HCT116 (cell line): ENCODE data around the gene CYP4F12. TPM values are rescaled to one million over a fixed set of nuclear protein-coding genes. Genes with fewer than 3 reads are reported as not detected.

Experiments used
- ATAC-seq: fragments of 200-7000 bp; cut with Tn5 transposase; 2 replicates; pipeline ENCODE4 v1.9.1; 2020; ENCODE audit warnings: mild to moderate bottlenecking, moderate library complexity
- BruUV-seq: library from RNA; stranded (reverse); fragments of 400-500 nt; replicated peaks from 2 replicates; lab custom pipeline; 2021; lab: Mats Ljungman, UMichigan
- CTCF ChIA-PET: fragments of 300-600 bp; sonication (Branson Sonifier 250); formaldehyde crosslinking; loops from one replicate; lab custom pipeline; 2021; ENCODE audit warnings: antibody characterized with exemption; lab: Charles Lee
- POLR2A ChIA-PET: fragments of 300-600, 350-600 bp; sonication (Branson Sonifier 250); formaldehyde crosslinking; loops from one replicate; lab custom pipeline; 2021; ENCODE audit warnings: antibody characterized with exemption; lab: Charles Lee
- RAD21 ChIA-PET, 2 experiments: fragments of 300-600 bp; sonication (Branson Sonifier 250); formaldehyde crosslinking; loops; one replicate each; lab custom pipeline; 2023; ENCODE audit warnings: low total read pairs in 2 of 2; ENCODE audit not compliant: uncharacterized antibody in 2 of 2, unreplicated experiment in 2 of 2, low non-redundant PET in 1 of 2; lab: Charles Lee
- DNase-seq: peaks from one replicate; pipeline ENCODE4 v3.0.0-alpha.2; 2010; ENCODE audit warnings: low read depth, low spot score
- H2AFZ ChIP-seq: fragments of 200-600 bp; shearing (Covaris generic), sonication (generic); 2 replicates; pipeline ENCODE4 v1.6.1; 2017; ENCODE audit warnings: low read depth, mixed run types, mixed read lengths, antibody characterized with exemption, low read length; ENCODE audit not compliant: poor library complexity, severe bottlenecking
- H3K27ac ChIP-seq: 2 replicates; pipeline ENCODE4 v1.5.1; 2012; ENCODE audit warnings: low read depth, low read length
- H3K27me3 ChIP-seq: fragments of 200-600 bp; sonication (generic); 2 replicates; pipeline ENCODE4 v1.6.1; 2016; ENCODE audit warnings: mixed run types, low read length, mixed read lengths; ENCODE audit not compliant: insufficient read depth
- H3K36me3 ChIP-seq, 2 experiments: fragments of 200-500 bp in 1 of 2; fragments of 200-600 bp in 1 of 2; sonication (Bioruptor generic) in 1 of 2; sonication (generic) in 1 of 2; 2 replicates each; pipeline versions ENCODE4 v1.5.1 to v1.6.1; 2014 to 2016; ENCODE audit warnings: low read length in 2 of 2, inconsistent platforms in 1 of 2, mixed read lengths in 1 of 2, mixed run types in 1 of 2; ENCODE audit not compliant: insufficient read depth in 2 of 2, control insufficient read depth in 1 of 2
- H3K4me1 ChIP-seq, 2 experiments: fragments of 200-600 bp in 1 of 2; sonication (generic) in 1 of 2; 2 replicates each; pipeline versions ENCODE4 v1.5.1 to v1.6.1; 2012 to 2017; ENCODE audit warnings: low read length in 2 of 2, inconsistent platforms in 1 of 2, mild to moderate bottlenecking in 1 of 2, mixed read lengths in 1 of 2, mixed run types in 1 of 2, moderate library complexity in 1 of 2; ENCODE audit not compliant: insufficient read depth in 2 of 2, control insufficient read depth in 1 of 2
- H3K4me2 ChIP-seq: fragments of 200-600 bp; sonication (generic); 2 replicates; pipeline ENCODE4 v1.6.1; 2017; ENCODE audit warnings: mixed run types, low read length, mixed read lengths
- H3K4me3 ChIP-seq, 2 experiments: fragments of 200-600 bp in 1 of 2; sonication (generic) in 1 of 2; replicated peaks in 1 of 2; 2 replicates each; pipeline ENCODE4 v1.5.1; 2011 to 2016; ENCODE audit warnings: low read length in 2 of 2, control low read depth in 1 of 2, low read depth in 1 of 2, mild to moderate bottlenecking in 1 of 2, mixed read lengths in 1 of 2, mixed run types in 1 of 2
- H3K79me2 ChIP-seq: fragments of 200-600 bp; sonication (generic); 2 replicates; pipeline ENCODE4 v1.6.1; 2017; ENCODE audit warnings: mild to moderate bottlenecking, mixed run types, low read length, moderate library complexity, mixed read lengths; ENCODE audit not compliant: insufficient read depth
- H3K9ac ChIP-seq: fragments of 200-600 bp; sonication (generic); 2 replicates; pipeline ENCODE4 v1.6.1; 2016; ENCODE audit warnings: low read length, mixed read lengths
- H3K9me2 ChIP-seq: fragments of 200-600 bp; sonication (generic), shearing (Covaris generic); 2 replicates; pipeline ENCODE4 v1.6.1; 2017; ENCODE audit warnings: mixed run types, mild to moderate bottlenecking, moderate library complexity; ENCODE audit not compliant: insufficient read depth
- H3K9me3 ChIP-seq, 2 experiments: fragments of 200-500 bp in 1 of 2; fragments of 200-600 bp in 1 of 2; sonication (Bioruptor generic) in 1 of 2; sonication (generic) in 1 of 2; 2 replicates each; pipeline ENCODE4 v1.6.1; 2014 to 2017; ENCODE audit warnings: low read length in 2 of 2, mixed read lengths in 2 of 2, inconsistent platforms in 1 of 2, low read depth in 1 of 2, mild to moderate bottlenecking in 1 of 2, mixed run types in 1 of 2, moderate library complexity in 1 of 2; ENCODE audit not compliant: control insufficient read depth in 1 of 2, insufficient read depth in 1 of 2
- H4K20me1 ChIP-seq: fragments of 200-600 bp; sonication (generic), shearing (Covaris generic); 2 replicates; pipeline ENCODE4 v1.6.1; 2017; ENCODE audit warnings: mixed run types, mild to moderate bottlenecking, moderate library complexity; ENCODE audit not compliant: insufficient read depth
- CEBPB ChIP-seq: IDR thresholded peaks from 2 replicates; pipeline ENCODE4 v1.6.1; 2012; ENCODE audit warnings: low read depth
- EZH2 ChIP-seq: fragments of 200-600 bp; sonication (generic); IDR thresholded peaks from 2 replicates; pipeline ENCODE4 v1.6.1; 2017; ENCODE audit warnings: antibody characterized with exemption, mixed run types
- EZH2phosphoT487 ChIP-seq: fragments of 200-600 bp; IDR thresholded peaks from 2 replicates; pipeline ENCODE4 v1.6.1; 2018; ENCODE audit warnings: antibody characterized with exemption, borderline replicate concordance
- FOSL1 ChIP-seq: IDR thresholded peaks from 2 replicates; pipeline ENCODE4 v1.6.1; 2012; ENCODE audit warnings: low read depth
- JUND ChIP-seq: IDR thresholded peaks from 2 replicates; pipeline ENCODE4 v1.6.1; 2012
- POLR2A ChIP-seq: IDR thresholded peaks from 2 replicates; pipeline ENCODE4 v1.7.0; 2011; ENCODE audit warnings: borderline replicate concordance; ENCODE audit not compliant: insufficient read depth, insufficient read length; ENCODE audit errors: extremely low read depth
- SIN3A ChIP-seq: IDR thresholded peaks from 2 replicates; pipeline ENCODE4 v1.6.1; 2012; ENCODE audit warnings: low read depth
- SP1 ChIP-seq: IDR thresholded peaks from 2 replicates; pipeline ENCODE4 v1.6.1; 2012; ENCODE audit warnings: low read depth
- SRF ChIP-seq: IDR thresholded peaks from 2 replicates; pipeline ENCODE4 v1.6.1; 2012; ENCODE audit warnings: low read depth
- TCF7L2 ChIP-seq: IDR thresholded peaks from 2 replicates; pipeline ENCODE4 v1.7.0; 2011; ENCODE audit warnings: borderline replicate concordance, inconsistent platforms; ENCODE audit not compliant: insufficient read depth, insufficient read length; ENCODE audit errors: extremely low read depth
- YY1 ChIP-seq: IDR thresholded peaks from 2 replicates; pipeline ENCODE4 v1.6.1; 2011; ENCODE audit warnings: low read length, low read depth, moderate library complexity, mild to moderate bottlenecking; ENCODE audit not compliant: insufficient replicate concordance; ENCODE audit errors: extremely low read depth
- ZFX ChIP-seq: fragments of 450-650 bp; IDR thresholded peaks from 2 replicates; pipeline ENCODE4 v1.6.1; 2017
- ZNF274 ChIP-seq: fragments of 200-500 bp; sonication (Bioruptor generic); IDR thresholded peaks from 2 replicates; pipeline ENCODE4 v1.6.1; 2014; ENCODE audit warnings: mild to moderate bottlenecking, low read depth, low read length, inconsistent platforms
- intact Hi-C: fragments of 100-400 bp; cut with micrococcal nuclease; formaldehyde crosslinking; loops from 2 replicates; pipeline ENCODE4 v1.10.0; 2022
- total RNA-seq: library from RNA; stranded (reverse); gene quantifications from one replicate; pipeline ENCODE4 v1.2.1, GENCODE V29; 2021; ENCODE audit not compliant: unreplicated experiment
- TF ChIP-seq, protein P1 (sequence below): IDR thresholded peaks from 2 replicates; pipeline ENCODE4 v1.6.1; 2012
- TF ChIP-seq, protein P2 (sequence below): IDR thresholded peaks from 2 replicates; pipeline ENCODE4 v1.6.1; 2012
- TF ChIP-seq, protein P3 (sequence below): IDR thresholded peaks from 2 replicates; pipeline ENCODE4 v1.6.1; 2012; ENCODE audit warnings: low read depth

CYP4F12 gene
- total RNA-seq, 1 experiment from 2014 or later = 4.4 TPM

DNA sequence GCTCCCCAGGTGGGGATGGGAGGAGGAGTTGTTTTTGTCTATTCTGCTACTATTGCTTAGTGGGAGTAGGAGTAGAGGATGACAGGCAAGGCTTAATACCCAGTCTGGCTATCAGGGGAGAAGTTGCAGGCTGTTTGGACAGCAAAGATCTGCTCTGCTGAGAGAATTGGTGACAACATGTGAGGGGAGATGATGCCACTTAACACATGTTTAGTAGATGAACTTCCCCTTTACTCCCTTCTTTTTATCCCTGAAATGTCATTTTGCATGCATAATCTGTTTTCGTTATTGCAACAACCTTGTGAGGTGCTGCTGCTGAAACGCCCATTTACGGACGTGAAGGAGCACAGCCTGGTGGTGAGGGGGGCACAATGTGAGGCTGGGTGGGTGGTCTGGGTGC is 3.0 kb upstream of the CYP4F12 start:
- Histone ChIP-seq H3K9me2 (no peaks in the 10 kb centered on the region), H3K4me2 (no peak overlapping the region), H2AFZ (no peak overlapping the region), H3K27me3 (peaks cover 20% of the 10 kb centered on the region; the same call in 1 of the 2 replicates), H3K36me3 (no peaks in the 10 kb centered on the region), H3K9me3 (no peaks in the 10 kb centered on the region), H3K9ac (no peak overlapping the region), H3K4me3 (no peak overlapping the region), H3K79me2 (no peaks in the 10 kb centered on the region), H4K20me1 (no peaks in the 10 kb centered on the region), H3K4me1 (peaks cover 19 to 22% of the 10 kb centered on the region in 2 experiments), H3K27ac (no peak overlapping the region)
- no peak for ATAC-seq
- RAD21 ChIA-PET = no interaction called here
- POLR2A ChIA-PET = no interaction called here
- intact Hi-C loops = no loop called here
- TF ChIP-seq FOSL1 (no peak), POLR2A (no peak), SP1 (no peak)
- TF ChIP-seq, protein P1, sequence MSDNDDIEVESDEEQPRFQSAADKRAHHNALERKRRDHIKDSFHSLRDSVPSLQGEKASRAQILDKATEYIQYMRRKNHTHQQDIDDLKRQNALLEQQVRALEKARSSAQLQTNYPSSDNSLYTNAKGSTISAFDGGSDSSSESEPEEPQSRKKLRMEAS = no peak
- no TSS peak for BruUV-seq
- DNase-seq = no peak
- CTCF ChIA-PET = no interaction called here

DNA sequence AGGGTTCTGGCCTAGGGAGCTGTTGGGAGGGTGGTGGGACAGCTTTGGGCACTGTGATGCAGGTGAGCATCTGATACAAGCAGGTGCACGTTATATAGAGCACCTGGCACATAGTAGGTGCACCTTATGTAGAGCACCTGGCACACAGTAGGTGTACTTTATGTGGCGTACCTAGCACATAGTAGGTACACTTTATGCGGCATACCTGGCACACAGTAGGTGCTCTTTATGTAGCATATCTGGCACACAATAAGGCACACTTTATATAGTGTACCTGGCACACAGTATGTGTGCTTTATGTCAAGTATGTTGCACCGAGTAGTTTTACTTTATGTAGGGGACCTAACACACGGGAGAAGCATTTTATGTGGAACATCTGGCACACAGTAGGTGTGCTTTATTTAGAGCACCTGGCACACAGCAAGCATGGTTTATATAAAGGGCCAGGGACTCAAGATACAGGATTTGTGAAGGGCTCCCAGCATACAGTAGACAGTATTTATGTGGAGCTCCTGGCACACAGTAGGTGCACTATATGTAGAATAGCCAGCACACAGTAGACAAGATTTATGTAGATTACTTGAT is 1.6 kb upstream of the CYP4F12 start:
- intact Hi-C loops = no loop called here
- no peak for DNase-seq
- no peak for TF ChIP-seq CEBPB
- TF ChIP-seq, protein P1 = no peak
- TF ChIP-seq, protein P2, sequence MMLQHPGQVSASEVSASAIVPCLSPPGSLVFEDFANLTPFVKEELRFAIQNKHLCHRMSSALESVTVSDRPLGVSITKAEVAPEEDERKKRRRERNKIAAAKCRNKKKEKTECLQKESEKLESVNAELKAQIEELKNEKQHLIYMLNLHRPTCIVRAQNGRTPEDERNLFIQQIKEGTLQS = no peak
- TF ChIP-seq EZH2 = no peak
- no peak for TF ChIP-seq EZH2phosphoT487
- no peak for TF ChIP-seq SIN3A
- TF ChIP-seq ZNF274 = no peak
- TF ChIP-seq TCF7L2 = no peak
- TF ChIP-seq, protein P3, sequence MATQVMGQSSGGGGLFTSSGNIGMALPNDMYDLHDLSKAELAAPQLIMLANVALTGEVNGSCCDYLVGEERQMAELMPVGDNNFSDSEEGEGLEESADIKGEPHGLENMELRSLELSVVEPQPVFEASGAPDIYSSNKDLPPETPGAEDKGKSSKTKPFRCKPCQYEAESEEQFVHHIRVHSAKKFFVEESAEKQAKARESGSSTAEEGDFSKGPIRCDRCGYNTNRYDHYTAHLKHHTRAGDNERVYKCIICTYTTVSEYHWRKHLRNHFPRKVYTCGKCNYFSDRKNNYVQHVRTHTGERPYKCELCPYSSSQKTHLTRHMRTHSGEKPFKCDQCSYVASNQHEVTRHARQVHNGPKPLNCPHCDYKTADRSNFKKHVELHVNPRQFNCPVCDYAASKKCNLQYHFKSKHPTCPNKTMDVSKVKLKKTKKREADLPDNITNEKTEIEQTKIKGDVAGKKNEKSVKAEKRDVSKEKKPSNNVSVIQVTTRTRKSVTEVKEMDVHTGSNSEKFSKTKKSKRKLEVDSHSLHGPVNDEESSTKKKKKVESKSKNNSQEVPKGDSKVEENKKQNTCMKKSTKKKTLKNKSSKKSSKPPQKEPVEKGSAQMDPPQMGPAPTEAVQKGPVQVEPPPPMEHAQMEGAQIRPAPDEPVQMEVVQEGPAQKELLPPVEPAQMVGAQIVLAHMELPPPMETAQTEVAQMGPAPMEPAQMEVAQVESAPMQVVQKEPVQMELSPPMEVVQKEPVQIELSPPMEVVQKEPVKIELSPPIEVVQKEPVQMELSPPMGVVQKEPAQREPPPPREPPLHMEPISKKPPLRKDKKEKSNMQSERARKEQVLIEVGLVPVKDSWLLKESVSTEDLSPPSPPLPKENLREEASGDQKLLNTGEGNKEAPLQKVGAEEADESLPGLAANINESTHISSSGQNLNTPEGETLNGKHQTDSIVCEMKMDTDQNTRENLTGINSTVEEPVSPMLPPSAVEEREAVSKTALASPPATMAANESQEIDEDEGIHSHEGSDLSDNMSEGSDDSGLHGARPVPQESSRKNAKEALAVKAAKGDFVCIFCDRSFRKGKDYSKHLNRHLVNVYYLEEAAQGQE = no peak
- TF ChIP-seq FOSL1 = no peak
- no peak for TF ChIP-seq SP1
- no peak for TF ChIP-seq YY1
- TF ChIP-seq ZFX = no peak
- no peak for TF ChIP-seq JUND
- TF ChIP-seq SRF = no peak
- no peak for TF ChIP-seq POLR2A
- H3K27me3 ChIP-seq = peaks cover 16% of the 10 kb centered on the region; the same call in 1 of the 2 replicates
- H3K27ac ChIP-seq = no peak overlapping the region
- H4K20me1 ChIP-seq = no peaks in the 10 kb centered on the region
- H3K9ac ChIP-seq = no peak overlapping the region
- ChIA-PET POLR2A (no interaction called here), RAD21 (no interaction called here), CTCF (no interaction called here)
- no peaks in the 10 kb centered on the region for H3K79me2 ChIP-seq
- H2AFZ ChIP-seq = no peak overlapping the region
- no peaks in the 10 kb centered on the region for H3K9me3 ChIP-seq
- no TSS peak for BruUV-seq
- no peaks in the 10 kb centered on the region for H3K36me3 ChIP-seq
- no peaks in the 10 kb centered on the region for H3K9me2 ChIP-seq
- ATAC-seq = no peak
- no peak overlapping the region for H3K4me2 ChIP-seq
- H3K4me1 ChIP-seq = peaks cover 19 to 22% of the 10 kb centered on the region in 2 experiments
- no peak overlapping the region for H3K4me3 ChIP-seq
